DLD1 (cell line): ENCODE data around the gene WNT3A.

Experiments
- in situ Hi-C: cut with HindIII; loops from 2 replicates; pipeline ENCODE4 v1.10.0; 2017; ENCODE audit warnings: low sequenced_read_pairs

Gene WNT3A

GRCh38 chr1:227999056-227999930 lies 7.5 kb upstream of the WNT3A start:
- in situ Hi-C loops = no loop called here

GRCh38 chr1:228000416-228000815 lies 6.4 kb upstream of the WNT3A start:
- in situ Hi-C loops = no loop called here

- in situ Hi-C loops = no loop called here
These were observed 5.8 kb upstream of the WNT3A start for GRCh38 chr1:228000836-228001563.

- in situ Hi-C loops = no loop called here
These were observed 4.9 kb upstream of the WNT3A start for GRCh38 chr1:228001738-228002535.

GRCh38 chr1:228002792-228003191 lies 4.0 kb upstream of the WNT3A start:
- in situ Hi-C loops = no loop called here

GRCh38 chr1:228003461-228004330 lies 3.1 kb upstream of the WNT3A start:
- in situ Hi-C loops = no loop called here

GRCh38 chr1:228004331-228004855 lies 2.4 kb upstream of the WNT3A start:
- in situ Hi-C loops = no loop called here

GRCh38 chr1:228004856-228005462 lies 1.8 kb upstream of the WNT3A start:
- in situ Hi-C loops = no loop called here

- in situ Hi-C loops = no loop called here
These were observed 1.2 kb upstream of the WNT3A start for GRCh38 chr1:228005511-228006033.

GRCh38 chr1:228006034-228006785 lies 588 bp upstream of the WNT3A start:
- in situ Hi-C loops = no loop called here

GRCh38 chr1:228007049-228007800 lies 427 bp downstream of the WNT3A start:
- in situ Hi-C loops = no loop called here

- in situ Hi-C loops = no loop called here
These were observed 1.1 kb downstream of the WNT3A start for GRCh38 chr1:228007801-228008341.

GRCh38 chr1:228008391-228009115 lies 1.8 kb downstream of the WNT3A start:
- in situ Hi-C loops = no loop called here

GRCh38 chr1:228009116-228009827 lies 2.5 kb downstream of the WNT3A start:
- in situ Hi-C loops = no loop called here

- in situ Hi-C loops = no loop called here
These were observed 3.3 kb downstream of the WNT3A start for GRCh38 chr1:228009828-228010775.
